GM19238 (cell line): ENCODE measurements around the gene RAB40C.

Experiments used
- DNase-seq: peaks from one replicate; pipeline ENCODE4 v3.0.0; 2011; ENCODE audit warnings: low spot score; ENCODE audit not compliant: insufficient read length

Gene RAB40C

GRCh38 chr16:559021-559380, 30.9 kb upstream of the RAB40C start:
- DNase-seq = no peak

- no peak for DNase-seq
Measured at GRCh38 chr16:559411-560203, 30.3 kb upstream of the RAB40C start.

DNA sequence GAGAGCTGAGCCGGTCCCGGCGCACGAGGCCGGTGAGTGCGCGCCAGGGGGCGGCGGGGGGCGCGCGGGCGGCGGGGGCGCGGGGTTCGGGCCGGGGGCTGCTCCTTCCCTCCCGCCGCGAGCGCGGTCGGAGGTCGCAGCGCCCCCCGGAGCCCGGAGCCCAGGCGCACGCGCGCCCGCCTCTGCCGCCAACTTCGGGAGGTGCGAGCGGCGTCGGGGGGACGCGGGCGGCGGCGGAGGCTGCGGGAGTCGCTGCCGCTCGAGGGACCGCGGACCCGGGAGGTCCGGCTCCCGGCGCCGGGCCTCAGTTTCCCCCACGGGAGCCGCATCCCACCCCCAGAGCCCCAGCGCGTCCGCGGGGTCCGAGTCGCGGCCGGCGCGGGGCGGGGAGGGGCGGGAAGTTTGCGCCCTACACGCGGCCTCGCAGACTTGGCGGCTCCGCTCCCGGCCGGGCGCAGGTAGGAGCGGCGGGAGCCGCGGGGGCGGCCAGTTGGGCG, 29.6 kb upstream of the RAB40C start, which contains the start of gene PRR35:
Gene PRR35 (plus strand): TSS at position 191 of the 497 bp plus-strand sequence. CDS start 2,901 bp downstream, outside the sequence.
- no peak for DNase-seq

- no peak for DNase-seq
Measured at GRCh38 chr16:560701-561412, 29.0 kb upstream of the RAB40C start.

GRCh38 chr16:561413-561794, 28.5 kb upstream of the RAB40C start:
- no peak for DNase-seq

- DNase-seq = no peak
Measured at GRCh38 chr16:561957-562938, 27.6 kb upstream of the RAB40C start.

DNA sequence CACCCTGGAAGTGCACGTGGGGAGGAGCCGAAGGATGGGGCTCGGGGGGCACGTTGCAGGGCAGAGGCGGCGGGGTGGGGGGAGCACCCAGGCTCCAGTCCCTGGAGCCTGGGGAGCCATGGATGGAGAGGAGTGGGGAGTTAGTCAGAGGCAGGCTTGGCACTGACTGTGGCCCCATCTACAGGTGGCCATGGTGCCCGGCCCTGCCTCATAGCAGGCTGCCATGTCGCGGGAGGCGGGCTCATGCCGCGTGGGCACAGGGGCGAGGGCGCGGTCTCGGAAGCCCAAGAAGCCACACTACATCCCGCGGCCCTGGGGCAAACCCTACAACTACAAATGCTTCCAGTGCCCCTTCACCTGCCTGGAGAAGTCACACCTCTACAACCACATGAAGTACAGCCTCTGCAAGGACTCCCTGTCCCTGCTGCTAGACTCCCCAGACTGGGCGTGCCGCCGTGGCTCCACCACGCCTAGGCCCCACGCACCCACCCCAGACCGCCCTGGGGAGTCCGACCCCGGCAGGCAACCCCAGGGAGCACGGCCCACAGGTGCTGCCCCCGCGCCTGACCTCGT, 26.7 kb upstream of the RAB40C start:
- no peak for DNase-seq

GRCh38 chr16:564690-565418, 25.0 kb upstream of the RAB40C start:
- no peak for DNase-seq

DNA sequence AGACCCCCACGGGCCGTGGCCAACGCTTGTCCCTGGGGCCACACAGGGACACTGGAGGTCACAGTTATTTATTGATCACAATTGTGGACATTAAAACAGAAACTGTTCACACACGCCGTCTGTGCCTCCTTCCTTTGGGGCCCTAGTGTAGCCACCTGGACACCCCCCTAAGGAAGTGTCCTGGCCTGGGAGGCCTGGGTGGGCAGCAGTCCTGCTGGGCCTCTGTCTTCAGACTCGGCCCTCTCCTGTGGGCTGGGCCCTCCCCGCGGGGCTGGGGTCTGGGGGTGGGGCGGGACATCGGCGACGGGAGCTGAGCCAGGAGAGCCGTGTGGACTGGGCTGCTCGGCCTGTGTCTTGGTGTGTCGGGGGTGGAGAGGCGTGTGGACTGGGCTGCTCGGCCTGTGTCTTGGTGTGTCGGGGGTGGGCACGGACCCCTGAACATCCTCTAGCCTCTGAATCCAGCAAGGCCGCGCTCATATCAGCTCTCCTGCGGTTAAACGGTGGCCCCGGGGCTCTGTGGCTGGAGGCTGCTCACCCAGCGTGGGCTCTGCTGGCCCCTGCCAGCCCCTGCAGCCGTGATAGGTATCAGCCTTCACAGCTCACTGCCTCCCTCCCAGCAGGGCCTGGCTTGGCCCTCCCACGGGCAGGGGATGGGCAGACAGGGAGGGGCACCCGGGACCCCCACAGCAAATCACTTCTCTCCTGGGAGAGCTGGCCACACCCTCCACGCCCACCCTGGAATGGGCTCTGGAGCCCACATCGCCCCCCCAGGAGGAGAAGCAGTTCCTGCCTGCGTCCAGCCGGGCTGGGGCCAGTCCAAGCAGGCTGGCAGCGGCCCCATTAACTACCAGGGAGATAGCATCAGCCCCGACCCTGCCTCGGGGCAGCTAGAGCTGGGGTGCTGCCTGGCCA, 24.2 kb upstream of the RAB40C start:
- DNase-seq = no peak

- DNase-seq = peak; percentile 99
Measured at GRCh38 chr16:566475-567372, 23.1 kb upstream of the RAB40C start, which contains the start of gene NHLRC4. TSS of gene NHLRC4 (plus strand) at chr16:567005. CDS start at chr16:568048, 1,043 bp downstream.

DNA sequence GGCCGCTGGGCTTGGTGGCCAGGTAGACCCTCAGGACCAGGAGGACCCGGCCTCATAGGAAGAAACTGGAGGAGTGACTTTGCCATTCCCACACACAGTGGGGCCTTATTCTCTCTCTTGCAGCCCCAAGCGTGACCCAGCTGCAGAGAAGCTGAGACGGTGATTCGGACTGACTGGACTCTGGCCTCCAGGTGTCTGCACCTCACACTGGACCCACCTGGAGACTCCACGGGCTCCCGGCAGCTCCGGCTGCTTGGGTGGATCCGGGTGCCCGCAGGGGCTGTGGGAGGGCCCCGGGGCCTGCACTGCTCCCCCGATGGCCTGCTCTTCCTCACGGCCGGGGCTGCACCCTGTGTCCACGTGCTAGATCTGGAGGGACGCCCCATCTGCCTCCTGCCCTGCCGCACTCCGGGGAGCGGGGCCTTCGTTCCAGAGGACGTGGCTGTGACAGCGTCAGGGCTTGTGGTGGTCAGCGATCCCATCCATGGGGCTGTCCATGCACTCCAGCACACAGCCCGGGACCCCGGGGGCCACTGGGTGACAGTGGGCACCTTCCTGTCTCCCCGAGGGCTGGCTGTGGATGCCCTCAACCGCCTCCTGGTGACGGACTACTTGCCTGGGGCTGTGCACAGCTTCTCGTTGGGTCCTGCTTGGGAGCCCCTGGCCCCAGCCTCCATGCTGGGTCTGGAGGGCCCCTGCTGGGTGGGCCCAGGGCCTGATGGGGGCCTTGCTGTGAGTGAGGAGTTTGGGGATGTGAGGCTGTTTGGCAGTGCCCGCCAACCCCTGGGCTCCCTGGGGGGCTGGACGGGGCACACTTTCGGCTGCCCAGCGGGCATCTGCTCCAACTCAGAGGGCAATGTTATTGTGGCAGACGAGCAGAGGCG, 22.3 kb upstream of the RAB40C start:
- DNase-seq = no peak

GRCh38 chr16:568401-569258, 21.2 kb upstream of the RAB40C start:
- DNase-seq = no peak

DNA sequence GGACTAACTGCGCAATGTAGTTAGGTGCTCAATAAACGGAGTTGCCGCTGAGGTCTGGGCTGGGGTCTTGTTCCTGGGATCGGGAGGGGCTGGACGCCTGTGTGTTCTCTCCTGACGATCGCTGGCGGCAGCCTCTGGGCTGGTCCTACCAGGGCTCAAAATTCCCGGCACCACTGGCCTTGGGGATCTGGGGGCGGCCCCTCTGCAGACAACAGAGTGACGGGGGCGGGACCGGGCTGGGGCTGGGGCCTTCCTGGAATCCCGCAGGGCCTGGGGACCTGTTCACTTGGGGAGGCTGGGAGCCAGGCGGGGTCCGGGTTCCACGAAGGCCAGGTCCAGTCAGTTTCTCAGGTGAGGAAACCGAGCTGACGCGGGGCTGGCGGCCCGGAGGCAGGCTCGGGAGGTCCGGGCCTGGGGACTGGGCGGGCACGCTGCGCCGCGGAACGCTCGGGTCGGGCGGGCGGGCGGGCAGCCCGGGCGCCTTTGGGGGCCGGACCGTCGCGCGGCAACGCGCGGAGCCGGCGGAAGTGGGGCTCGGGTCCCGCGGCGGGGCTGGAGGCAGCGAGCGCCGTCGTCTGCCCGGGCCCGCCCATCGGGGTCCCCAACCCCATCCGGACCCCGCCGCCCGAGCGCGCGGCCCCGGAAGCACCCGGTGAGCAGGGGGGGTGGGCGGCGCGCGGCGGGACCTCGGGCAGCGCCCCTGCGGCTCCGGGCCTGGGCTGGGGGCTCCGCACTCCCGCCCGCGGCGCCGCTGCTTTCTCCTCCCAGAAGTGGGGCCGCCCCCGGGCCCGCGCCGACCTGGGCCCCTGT, 20.2 kb upstream of the RAB40C start, which contains the start of gene PIGQ:
Gene PIGQ (plus strand): TSS at position 524 of the 810 bp plus-strand sequence. CDS start 4,107 bp downstream, outside the sequence.
- peak; percentile 96 for DNase-seq

- DNase-seq = no peak
Measured at GRCh38 chr16:572865-573650, 16.8 kb upstream of the RAB40C start.
